ENCODE data around the gene TTL. TPM values are rescaled to one million over a fixed set of nuclear protein-coding genes. Genes with fewer than 3 reads are reported as not detected.
"Not testable (repeated sequence)": the region's sequence is repeated elsewhere in the genome, so short reads cannot be mapped to it uniquely, and the experiment has no call there.

TTL gene
- total RNA-seq, 1 experiment from 2014 or later = 58.9 TPM

DNA sequence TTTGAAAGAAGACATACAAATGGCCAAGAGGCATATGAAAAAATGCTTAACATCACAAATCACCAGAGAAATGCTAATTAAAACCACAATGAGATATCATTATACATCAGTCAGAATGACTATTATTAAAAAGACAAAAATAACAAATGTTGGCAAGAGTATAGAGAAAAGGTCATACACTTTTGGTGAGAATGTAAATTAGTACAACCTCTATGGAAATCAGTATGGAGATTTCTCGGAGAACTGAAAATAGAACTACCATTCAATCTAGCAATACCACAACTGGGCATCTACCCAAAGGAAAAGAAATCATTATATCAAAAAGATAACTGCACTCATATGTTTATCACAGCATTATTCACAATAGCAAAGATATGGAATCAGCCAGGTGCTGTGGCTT lies 37.7 kb upstream of the TTL start:
- not testable (repeated sequence) for H3K23me2 ChIP-seq (ENCODE audit: insufficient read length, low read depth, low read length, poor library complexity, severe bottlenecking); H3K27me3 ChIP-seq (ENCODE audit: insufficient read depth, low read length); H4K91ac ChIP-seq (ENCODE audit: insufficient read length, low read depth, low read length); H3K56ac ChIP-seq (ENCODE audit: insufficient read length, low read depth, low read length); H2BK20ac ChIP-seq (ENCODE audit: low read depth, low read length, poor library complexity, severe bottlenecking); H4K20me1 ChIP-seq (ENCODE audit: control insufficient read depth, insufficient read depth, insufficient read length); H3T11ph ChIP-seq (ENCODE audit: low read length); H2AFZ ChIP-seq (ENCODE audit: low read length); H3K36me3 Mint-ChIP-seq (ENCODE audit: insufficient read depth in 1 of 3, low read depth in 3 of 3); H3K9me3 Mint-ChIP-seq; H3K27me3 Mint-ChIP-seq (ENCODE audit: low read depth); H3K4me1 ChIP-seq (ENCODE audit: insufficient read depth, low read length); H3K4me1 Mint-ChIP-seq; H4K5ac ChIP-seq (ENCODE audit: insufficient read length, low read depth, low read length); H3K4me2 ChIP-seq (ENCODE audit: insufficient read depth, insufficient read length, low read length); H3K79me1 ChIP-seq (ENCODE audit: insufficient read depth, low read depth, low read length, poor library complexity, severe bottlenecking); H2BK12ac ChIP-seq (ENCODE audit: insufficient read length, low read depth, low read length); H3K9ac ChIP-seq (ENCODE audit: extremely low read depth, insufficient read length, low read length); H3K4ac ChIP-seq (ENCODE audit: low read depth, low read length); H3K4me3 Mint-ChIP-seq; H2BK5ac ChIP-seq (ENCODE audit: insufficient read length, low read length); H2BK15ac ChIP-seq (ENCODE audit: low read depth, low read length); H3K27ac ChIP-seq (ENCODE audit: insufficient read length, low read depth, low read length); DNase-seq; H3K23ac ChIP-seq (ENCODE audit: insufficient read length, low read depth, low read length); H2AK5ac ChIP-seq (ENCODE audit: insufficient read length, low read length); H2BK120ac ChIP-seq (ENCODE audit: low read depth, low read length, poor library complexity, severe bottlenecking); H3K27ac Mint-ChIP-seq; H4K8ac ChIP-seq (replicated peaks; ENCODE audit: insufficient read length, low read depth, low read length); H3K14ac ChIP-seq (ENCODE audit: insufficient read depth, low read length); H3K79me2 ChIP-seq (ENCODE audit: insufficient read depth, low read length); H3K9me3 ChIP-seq (ENCODE audit: control insufficient read depth, low read depth, low read length); H3K18ac ChIP-seq (ENCODE audit: insufficient read length, low read depth, low read length)
- WGBS (ENCODE audit: extremely low coverage, insufficient read length, low lambda C conversion rate) = no CpG with 5 or more reads among the region's 1 CpG

All from H9 (cell line).